HepG2 (cell line): ENCODE results near the gene NAB1. TPM values are rescaled to one million over a fixed set of nuclear protein-coding genes. Genes with fewer than 3 reads are reported as not detected.
A peak's percentile ranks its signal among the peaks of the same experiment; 100 is the strongest.

Experiments used
- AKAP8 ChIP-seq: sonication (generic); formaldehyde crosslinking; IDR thresholded peaks from 2 replicates; pipeline ENCODE4 v1.5.1; 2020; ENCODE audit warnings: mild to moderate bottlenecking, missing genetic modification reagents
- ATF6 ChIP-seq: sonication (generic); formaldehyde crosslinking; conservative IDR thresholded peaks from 2 replicates; pipeline ENCODE4 v1.4.0; 2020; ENCODE audit warnings: missing genetic modification reagents
- FOSL2 ChIP-seq: sonication (generic); formaldehyde crosslinking; IDR thresholded peaks from 2 replicates; pipeline ENCODE4 v1.4.0; 2020; ENCODE audit warnings: missing genetic modification reagents
- FOXP1 ChIP-seq, 2 experiments: fragments of 450-650 bp in 1 of 2; IDR thresholded peaks; 2 replicates each; pipeline ENCODE4 v1.6.1; 2017 to 2018; ENCODE audit warnings: antibody characterized with exemption in 1 of 2
- HNRNPUL1 ChIP-seq: fragments of 200-400 bp; formaldehyde crosslinking; IDR thresholded peaks from 2 replicates; pipeline ENCODE4 v1.6.1; 2017; ENCODE audit warnings: low read depth, mild to moderate bottlenecking, low read length, moderate library complexity
- MBNL3 ChIP-seq: fragments of 250-450 bp; sonication (Bioruptor Pico); conservative IDR thresholded peaks from 2 replicates; pipeline ENCODE4 v1.8.0; 2022; ENCODE audit warnings: mild to moderate bottlenecking, inconsistent platforms
- MLLT10 ChIP-seq: sonication (generic); formaldehyde crosslinking; IDR thresholded peaks from 2 replicates; pipeline ENCODE4 v1.4.0; 2020; ENCODE audit warnings: missing genetic modification reagents
- NR1H2 ChIP-seq: sonication (generic); formaldehyde crosslinking; IDR thresholded peaks from 2 replicates; pipeline ENCODE4 v1.8.1; 2022; ENCODE audit warnings: low read depth, missing genetic modification reagents, borderline replicate concordance
- RFX5 ChIP-seq: IDR thresholded peaks from 2 replicates; pipeline ENCODE4 v1.6.1; 2011; ENCODE audit warnings: low read depth, low read length, improper control_type of control experiment
- SNAPC5 ChIP-seq: sonication (generic); formaldehyde crosslinking; IDR thresholded peaks from 2 replicates; pipeline ENCODE4 v1.8.1; 2023; ENCODE audit warnings: mild to moderate bottlenecking, missing genetic modification reagents, borderline replicate concordance
- THYN1 ChIP-seq: sonication (generic); formaldehyde crosslinking; IDR thresholded peaks from 2 replicates; pipeline ENCODE4 v1.8.1; 2023; ENCODE audit warnings: low read depth, mild to moderate bottlenecking, moderate library complexity, missing genetic modification reagents, borderline replicate concordance
- ZFP36L2 ChIP-seq: sonication (generic); formaldehyde crosslinking; IDR thresholded peaks from 2 replicates; pipeline ENCODE4 v1.4.0; 2020; ENCODE audit warnings: missing genetic modification reagents
- ZMAT3 ChIP-seq: sonication (generic); formaldehyde crosslinking; conservative IDR thresholded peaks from 2 replicates; pipeline ENCODE4 v1.7.0; 2021; ENCODE audit warnings: missing genetic modification reagents
- ZNF232 ChIP-seq: sonication (generic); formaldehyde crosslinking; IDR thresholded peaks from 2 replicates; pipeline ENCODE4 v1.4.0; 2020; ENCODE audit warnings: missing genetic modification reagents, borderline replicate concordance
- ZNF577 ChIP-seq: sonication (generic); formaldehyde crosslinking; IDR thresholded peaks from 2 replicates; pipeline ENCODE4 v1.4.0; 2020; ENCODE audit warnings: mild to moderate bottlenecking, low read depth, missing genetic modification reagents, borderline replicate concordance
- ZNF670 ChIP-seq: sonication (generic); formaldehyde crosslinking; IDR thresholded peaks from 2 replicates; pipeline ENCODE4 v1.8.0; 2022; ENCODE audit warnings: mild to moderate bottlenecking, missing genetic modification reagents, borderline replicate concordance
- ZNF773 ChIP-seq: sonication (generic); formaldehyde crosslinking; IDR thresholded peaks from 2 replicates; pipeline ENCODE4 v1.4.0; 2020; ENCODE audit warnings: missing genetic modification reagents, borderline replicate concordance
- ZNF776 ChIP-seq: sonication (generic); formaldehyde crosslinking; IDR thresholded peaks from 2 replicates; pipeline ENCODE4 v1.4.0; 2020; ENCODE audit warnings: mild to moderate bottlenecking, missing genetic modification reagents
- ZNF777 ChIP-seq: sonication (generic); formaldehyde crosslinking; IDR thresholded peaks from 2 replicates; pipeline ENCODE4 v1.4.0; 2020; ENCODE audit warnings: missing genetic modification reagents
- polyA plus RNA-seq, 8 experiments: library from polyadenylated mRNA; depleted of rRNA in 3 of 8; stranded (reverse) in 7 of 8; unstranded in 1 of 8; fragments of >200 nt; fragmentation: Illumina TruSeq in 4 of 8; extraction: Trizol in 4 of 8; gene quantifications; 2 replicates each; pipeline versions ENCODE4 v1.2.1 to v1.2.3, GENCODE V29; 2011 to 2016; ENCODE audit warnings: low read depth in 4 of 8, missing spikeins in 1 of 8, mixed read lengths in 1 of 8; ENCODE audit not compliant: insufficient read depth in 1 of 8
- total RNA-seq, 5 experiments: library from RNA; depleted of rRNA; stranded (reverse); fragments of >200 nt; fragmentation: Illumina TruSeq; extraction: Trizol; gene quantifications; 2 replicates each; pipeline ENCODE4 v1.2.3, GENCODE V29; 2016; ENCODE audit warnings: low read depth in 1 of 5
- TF ChIP-seq, protein P1 (sequence below): sonication (generic); formaldehyde crosslinking; IDR thresholded peaks from 2 replicates; pipeline ENCODE4 v1.4.0; 2020; ENCODE audit warnings: missing genetic modification reagents
- TF ChIP-seq, protein P2 (sequence below): sonication (generic); formaldehyde crosslinking; IDR thresholded peaks from 2 replicates; pipeline ENCODE4 v1.8.1; 2023; ENCODE audit warnings: mild to moderate bottlenecking, missing genetic modification reagents
- TF ChIP-seq, protein P3 (sequence below): sonication (generic); formaldehyde crosslinking; IDR thresholded peaks from 2 replicates; pipeline ENCODE4 v1.8.0; 2022; ENCODE audit warnings: low read depth, missing genetic modification reagents

Gene NAB1
- total and polyA plus RNA-seq, 2 of the 13 experiments (the other 11 are each of a cell fraction or from before 2014, with no cell fraction given), result 24.5 to 46.0 TPM

- TF ChIP-seq, protein P1, sequence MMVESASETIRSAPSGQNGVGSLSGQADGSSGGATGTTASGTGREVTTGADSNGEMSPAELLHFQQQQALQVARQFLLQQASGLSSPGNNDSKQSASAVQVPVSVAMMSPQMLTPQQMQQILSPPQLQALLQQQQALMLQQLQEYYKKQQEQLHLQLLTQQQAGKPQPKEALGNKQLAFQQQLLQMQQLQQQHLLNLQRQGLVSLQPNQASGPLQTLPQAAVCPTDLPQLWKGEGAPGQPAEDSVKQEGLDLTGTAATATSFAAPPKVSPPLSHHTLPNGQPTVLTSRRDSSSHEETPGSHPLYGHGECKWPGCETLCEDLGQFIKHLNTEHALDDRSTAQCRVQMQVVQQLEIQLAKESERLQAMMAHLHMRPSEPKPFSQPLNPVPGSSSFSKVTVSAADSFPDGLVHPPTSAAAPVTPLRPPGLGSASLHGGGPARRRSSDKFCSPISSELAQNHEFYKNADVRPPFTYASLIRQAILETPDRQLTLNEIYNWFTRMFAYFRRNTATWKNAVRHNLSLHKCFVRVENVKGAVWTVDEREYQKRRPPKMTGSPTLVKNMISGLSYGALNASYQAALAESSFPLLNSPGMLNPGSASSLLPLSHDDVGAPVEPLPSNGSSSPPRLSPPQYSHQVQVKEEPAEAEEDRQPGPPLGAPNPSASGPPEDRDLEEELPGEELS, result no peak
- no peak for TF ChIP-seq THYN1 (CRISPR knock-in tag)
- no peak for TF ChIP-seq ZNF777
- TF ChIP-seq SNAPC5, result no peak
- TF ChIP-seq FOXP1 (IDR thresholded peaks at IDR 0.05), result no peak; the same call in 1 of the 2 replicates
- peak; percentile 32; the same call in 1 of the 2 replicates for TF ChIP-seq FOXP1 (CRISPR knock-in tag; IDR thresholded peaks at IDR 0.05)
- TF ChIP-seq ZNF773 (CRISPR knock-in tag), result no peak
- no peak for TF ChIP-seq AKAP8
- TF ChIP-seq ZNF577 (CRISPR knock-in tag), result no peak
- no peak for TF ChIP-seq RFX5
- TF ChIP-seq FOSL2 (CRISPR knock-in tag), result no peak
- TF ChIP-seq ZFP36L2, result no peak
- TF ChIP-seq ZNF670 (CRISPR knock-in tag), result 0 out of 2 replicates have a peak, but pooled peaks have one; percentile 55
- TF ChIP-seq ZMAT3 (CRISPR knock-in tag), result no peak
- no peak for TF ChIP-seq MLLT10 (CRISPR knock-in tag)
- no peak for TF ChIP-seq MBNL3
- TF ChIP-seq, protein P2, sequence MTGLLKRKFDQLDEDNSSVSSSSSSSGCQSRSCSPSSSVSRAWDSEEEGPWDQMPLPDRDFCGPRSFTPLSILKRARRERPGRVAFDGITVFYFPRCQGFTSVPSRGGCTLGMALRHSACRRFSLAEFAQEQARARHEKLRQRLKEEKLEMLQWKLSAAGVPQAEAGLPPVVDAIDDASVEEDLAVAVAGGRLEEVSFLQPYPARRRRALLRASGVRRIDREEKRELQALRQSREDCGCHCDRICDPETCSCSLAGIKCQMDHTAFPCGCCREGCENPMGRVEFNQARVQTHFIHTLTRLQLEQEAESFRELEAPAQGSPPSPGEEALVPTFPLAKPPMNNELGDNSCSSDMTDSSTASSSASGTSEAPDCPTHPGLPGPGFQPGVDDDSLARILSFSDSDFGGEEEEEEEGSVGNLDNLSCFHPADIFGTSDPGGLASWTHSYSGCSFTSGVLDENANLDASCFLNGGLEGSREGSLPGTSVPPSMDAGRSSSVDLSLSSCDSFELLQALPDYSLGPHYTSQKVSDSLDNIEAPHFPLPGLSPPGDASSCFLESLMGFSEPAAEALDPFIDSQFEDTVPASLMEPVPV (CRISPR knock-in tag), result no peak
- no peak for TF ChIP-seq ZNF776 (CRISPR knock-in tag)
- no peak for TF ChIP-seq HNRNPUL1
- TF ChIP-seq, protein P3, sequence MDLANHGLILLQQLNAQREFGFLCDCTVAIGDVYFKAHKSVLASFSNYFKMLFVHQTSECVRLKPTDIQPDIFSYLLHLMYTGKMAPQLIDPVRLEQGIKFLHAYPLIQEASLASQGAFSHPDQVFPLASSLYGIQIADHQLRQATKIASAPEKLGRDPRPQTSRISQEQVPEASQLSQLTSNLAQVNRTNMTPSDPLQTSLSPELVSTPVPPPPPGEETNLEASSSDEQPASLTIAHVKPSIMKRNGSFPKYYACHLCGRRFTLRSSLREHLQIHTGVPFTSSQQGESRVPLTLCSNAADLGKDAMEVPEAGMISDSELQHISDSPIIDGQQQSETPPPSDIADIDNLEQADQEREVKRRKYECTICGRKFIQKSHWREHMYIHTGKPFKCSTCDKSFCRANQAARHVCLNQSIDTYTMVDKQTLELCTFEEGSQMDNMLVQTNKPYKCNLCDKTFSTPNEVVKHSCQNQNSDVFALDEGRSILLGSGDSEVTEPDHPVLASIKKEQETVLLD (CRISPR knock-in tag), result no peak
- TF ChIP-seq NR1H2, result no peak
- TF ChIP-seq ATF6, result no peak
- TF ChIP-seq ZNF232 (CRISPR knock-in tag), result no peak
These were observed 48.0 kb downstream of the NAB1 start (continued) for GRCh38 chr2:190696792-190697398.
